GM12878 (cell line): ENCODE measurements around the gene ALDH1L2. TPM values are rescaled to one million over a fixed set of nuclear protein-coding genes. Genes with fewer than 3 reads are reported as not detected.

Experiments used
- ATAC-seq: fragments of 200-7000 bp; cut with Tn5 transposase; 3 replicates; pipeline ENCODE4 v1.9.1; 2020; ENCODE audit warnings: mild to moderate bottlenecking, moderate library complexity
- BruUV-seq: library from RNA; stranded (reverse); fragments of 400-500 nt; replicated peaks from 2 replicates; lab custom pipeline; 2021; lab: Mats Ljungman, UMichigan
- CTCF ChIA-PET: fragments of 300-600 bp; sonication (Branson Sonifier 250); formaldehyde crosslinking; extraction: SDS; loops from one replicate; lab custom pipeline; 2021; ENCODE audit warnings: inconsistent platforms; lab: Yijun Ruan, JAX
- POLR2A ChIA-PET: fragments of 350-600 bp; formaldehyde crosslinking; extraction: SDS; loops from one replicate; lab custom pipeline; 2021; ENCODE audit warnings: inconsistent platforms; lab: Charles Lee
- RAD21 ChIA-PET: fragments of 300-600 bp; sonication (Branson Sonifier 250); formaldehyde crosslinking; loops from one replicate; lab custom pipeline; 2023; ENCODE audit warnings: antibody characterized with exemption; ENCODE audit not compliant: unreplicated experiment; lab: Charles Lee
- SMC1A ChIA-PET: fragments of 300-600 bp; sonication (Branson Sonifier 250); formaldehyde crosslinking; loops from one replicate; lab custom pipeline; 2023; ENCODE audit not compliant: unreplicated experiment, uncharacterized antibody; lab: Charles Lee
- DNase-seq: peaks from one replicate; pipeline ENCODE4 v3.0.0-alpha.2; 2011; ENCODE audit warnings: low read depth, low spot score
- FAIRE-seq: peaks from 3 replicates; lab custom pipeline; 2011; peaks lifted over from hg19 to GRCh38; lab: Jason Lieb, UNC
- H2AFZ ChIP-seq: 2 replicates; pipeline ENCODE4 v1.6.0; 2011; ENCODE audit warnings: low read depth, low read length, control low read depth; ENCODE audit not compliant: control insufficient read depth
- H3K27ac ChIP-seq: 2 replicates; pipeline ENCODE4 v1.5.1; 2011; ENCODE audit warnings: control low read depth; ENCODE audit not compliant: control insufficient read depth, insufficient read depth
- H3K27me3 ChIP-seq, 2 experiments: replicated peaks in 1 of 2; 2 replicates each; pipeline versions ENCODE4 v1.6.0 to v1.6.1; 2011; ENCODE audit warnings: low read length in 1 of 2; ENCODE audit not compliant: control insufficient read depth in 2 of 2, insufficient read depth in 2 of 2
- H3K36me3 ChIP-seq, 2 experiments: 2 replicates each; pipeline ENCODE4 v1.5.1; 2011; ENCODE audit warnings: low read length in 1 of 2; ENCODE audit not compliant: control insufficient read depth in 2 of 2, insufficient read depth in 2 of 2
- H3K4me1 ChIP-seq: 2 replicates; pipeline ENCODE4 v1.6.1; 2011; ENCODE audit warnings: mild to moderate bottlenecking, low read length, moderate library complexity, mixed read lengths; ENCODE audit not compliant: control insufficient read depth, insufficient read depth
- H3K4me2 ChIP-seq: 2 replicates; pipeline ENCODE4 v1.6.0; 2011; ENCODE audit warnings: control low read depth; ENCODE audit not compliant: control insufficient read depth, insufficient read depth
- H3K4me3 ChIP-seq: fragments of 200-600 bp; sonication (generic); 2 replicates; pipeline ENCODE4 v1.5.1; 2016
- H3K79me2 ChIP-seq: 2 replicates; pipeline ENCODE4 v1.6.0; 2011; ENCODE audit warnings: low read length; ENCODE audit not compliant: control insufficient read depth, insufficient read depth
- H3K9ac ChIP-seq: 2 replicates; pipeline ENCODE4 v1.8.0; 2011; ENCODE audit warnings: low read length, control low read depth, mixed read lengths; ENCODE audit not compliant: control insufficient read depth, insufficient read depth
- H3K9me3 ChIP-seq: replicated peaks from 3 replicates; pipeline ENCODE4 v1.5.1; 2011; ENCODE audit warnings: mild to moderate bottlenecking, low read length; ENCODE audit not compliant: control insufficient read depth, insufficient read depth
- H4K20me1 ChIP-seq: 2 replicates; pipeline ENCODE4 v1.6.0; 2011; ENCODE audit not compliant: control insufficient read depth, insufficient read depth
- EZH2 ChIP-seq: IDR thresholded peaks from 2 replicates; pipeline ENCODE4 v1.6.1; 2012; ENCODE audit warnings: low read depth, mild to moderate bottlenecking, control low read depth, inconsistent platforms, low read length, borderline replicate concordance; ENCODE audit not compliant: control insufficient read depth
- MXI1 ChIP-seq: fragments of 150-350 bp; IDR thresholded peaks from 2 replicates; pipeline ENCODE4 v1.6.1; 2011; ENCODE audit warnings: low read depth, mild to moderate bottlenecking, inconsistent platforms, low read length, improper control_type of control experiment
- ZBTB4 ChIP-seq: fragments of 450-650 bp; formaldehyde crosslinking; IDR thresholded peaks from 2 replicates; pipeline ENCODE4 v1.4.0; 2022; ENCODE audit warnings: mild to moderate bottlenecking, moderate library complexity
- WGBS: methylation state at CpG from one replicate; pipeline ENCODE4 v1.1.6; 2016; ENCODE audit warnings: low lambda C conversion rate; ENCODE audit not compliant: insufficient replicate concordance, insufficient coverage; ENCODE audit errors: missing lambda C conversion rate; 5-methylcytosine and 5-hydroxymethylcytosine counted together
- in situ Hi-C: fragments of 300-500 bp; cut with MboI; formaldehyde crosslinking; loops from 9 replicates; pipeline ENCODE4 v1.14.3; 2018; ENCODE audit warnings: mixed read lengths
- intact Hi-C: fragments of 100-400 bp; cut with micrococcal nuclease; formaldehyde crosslinking; loops from one replicate; pipeline ENCODE4 v1.14.2; 2022; ENCODE audit not compliant: unreplicated experiment
- polyA plus RNA-seq, 11 experiments: library from polyadenylated mRNA; depleted of rRNA in 4 of 11; unstranded in 6 of 11; stranded (reverse) in 5 of 11; fragments of >200 nt; fragmentation: Nextera tagmentation in 4 of 11; fragmentation: Illumina TruSeq in 1 of 11; extraction: Ambion mirVana in 4 of 11; extraction: Trizol in 1 of 11; gene quantifications; 1 replicate in 1 of 11; 2 replicates in 10 of 11; pipeline versions ENCODE4 v1.2.1 to v1.2.3, GENCODE V29; 2011 to 2016; ENCODE audit warnings: inconsistent platforms in 2 of 11, missing spikeins in 2 of 11, low read depth in 1 of 11
- total RNA-seq, 4 experiments: library from RNA; depleted of rRNA in 3 of 4; stranded (reverse); fragments of >200 nt in 3 of 4; fragmentation: Illumina TruSeq in 1 of 4; extraction: Trizol in 1 of 4; gene quantifications; 2 replicates each; pipeline versions ENCODE4 v1.2.1 to v1.2.3, GENCODE V29; 2013 to 2021

ALDH1L2 gene
- total and polyA plus RNA-seq, 10 of the 15 experiments (the other 5 are each of a cell fraction or from before 2014, with no cell fraction given) = 0.15 to 13.7 (median 8.5) TPM

GRCh38 chr12:105116969-105117368 is 32.7 kb upstream of the ALDH1L2 start:
- BruUV-seq = no TSS peak
- WGBS = 100% methylated on average over 1 of the region's 1 CpG
- no peak for ATAC-seq
- Histone ChIP-seq H3K9me3 (peaks cover 4% of the 10 kb centered on the region; the same call in 2 of the 3 replicates), H3K9ac (no peak overlapping the region), H3K36me3 (peaks cover 0 to 25% of the 10 kb centered on the region in 2 experiments; a peak in 2 of 4 replicates), H2AFZ (no peak overlapping the region), H4K20me1 (no peaks in the 10 kb centered on the region), H3K27me3 (no peaks in the 10 kb centered on the region), H3K4me3 (no peak overlapping the region), H3K4me1 (no peaks in the 10 kb centered on the region), H3K4me2 (no peak overlapping the region), H3K79me2 (peaks cover 21% of the 10 kb centered on the region), H3K27ac (no peak overlapping the region)
- TF ChIP-seq ZBTB4 (CRISPR knock-in tag) = no peak
- TF ChIP-seq MXI1 = no peak
- no peak for TF ChIP-seq EZH2
- RAD21 ChIA-PET = no interaction called here
- intact Hi-C loops = no loop called here
- SMC1A ChIA-PET = interaction anchor here (0.8 to 1.3 kb wide), 2 partner anchors 16 to 27 kb away, joined by 3 read pairs; no protein-coding TSS in a partner anchor
- FAIRE-seq = no peak
- in situ Hi-C loops = no loop called here
- POLR2A ChIA-PET = interaction anchor here (0.6 kb wide), 1 partner anchor 518 kb away, joined by 3 read pairs; no protein-coding TSS in a partner anchor
- CTCF ChIA-PET = no interaction called here
- no peak for DNase-seq
